Heart left ventricle (tissue), 16 donors: ENCODE measurements around the gene S1PR5. TPM values are rescaled to one million over a fixed set of nuclear protein-coding genes. Genes with fewer than 3 reads are reported as not detected.
"Not testable (repeated sequence)": the region's sequence is repeated elsewhere in the genome, so short reads cannot be mapped to it uniquely, and the experiment has no call there.

Experiments
- ATAC-seq, 4 donors: fragments of 200-7000 bp; cut with Tn5 transposase; one replicate each; pipeline ENCODE4 v1.9.1; 2020 to 2022; ENCODE audit warnings: moderate library complexity in 4 of 4, mild to moderate bottlenecking in 3 of 4, moderate number of reproducible peaks in 1 of 4
- DNase-seq, 5 donors: peaks; one replicate each; pipeline ENCODE4 v3.0.0-alpha.2; 2020
- H3K27ac ChIP-seq, 12 donors: fragments of 200-600 bp; sonication (generic) in 4 of 12; one replicate each; pipeline versions ENCODE4 v1.5.0 to v1.8.0; 2016 to 2022; ENCODE audit warnings: mild to moderate bottlenecking in 2 of 12
- H3K27me3 ChIP-seq, 9 donors: fragments of 200-600 bp; sonication (generic) in 2 of 9; one replicate each; pipeline versions ENCODE4 v1.5.1 to v1.8.0; 2016 to 2022; ENCODE audit warnings: mild to moderate bottlenecking in 3 of 9
- H3K36me3 ChIP-seq, 9 donors: fragments of 200-600 bp; sonication (generic) in 2 of 9; one replicate each; pipeline versions ENCODE4 v1.5.0 to v1.8.0; 2018 to 2022; ENCODE audit warnings: mild to moderate bottlenecking in 2 of 9
- H3K4me1 ChIP-seq, 12 donors: fragments of 200-600 bp; sonication (generic) in 4 of 12; one replicate each; pipeline versions ENCODE4 v1.5.0 to v1.8.0; 2016 to 2022; ENCODE audit warnings: mild to moderate bottlenecking in 3 of 12
- H3K4me3 ChIP-seq, 12 donors: fragments of 200-600 bp; sonication (generic) in 4 of 12; one replicate each; pipeline versions ENCODE4 v1.5.0 to v1.8.0; 2017 to 2022; ENCODE audit warnings: mild to moderate bottlenecking in 9 of 12, moderate library complexity in 4 of 12
- H3K9me3 ChIP-seq, 12 donors: fragments of 200-600 bp; sonication (generic) in 4 of 12; one replicate each; pipeline versions ENCODE4 v1.5.0 to v1.8.0; 2016 to 2022; ENCODE audit warnings: mild to moderate bottlenecking in 1 of 12
- CTCF ChIP-seq, 12 donors: fragments of 200-600 bp; sonication (generic) in 4 of 12; IDR thresholded peaks; one replicate each; pipeline versions ENCODE4 v1.5.0 to v1.8.0; 2018 to 2022; ENCODE audit warnings: antibody characterized with exemption in 12 of 12, mild to moderate bottlenecking in 5 of 12
- POLR2A ChIP-seq, 2 donors: fragments of 450-650 bp; IDR thresholded peaks; one replicate each; pipeline ENCODE4 v1.6.1; 2017; ENCODE audit warnings: antibody characterized with exemption in 2 of 2, mild to moderate bottlenecking in 2 of 2, moderate library complexity in 2 of 2
- WGBS, 4 donors: extraction: QIAGEN DNeasy Blood & Tissue Kit in 2 of 4; methylation state at CpG; one replicate each; pipeline versions ENCODE4 v1.1.5 to v1.1.7; 2013 to 2018; 5-methylcytosine and 5-hydroxymethylcytosine counted together
- intact Hi-C, 10 donors: fragments of 100-400 bp; cut with DNase I; formaldehyde crosslinking; loops; one replicate each; pipeline versions ENCODE4 v1.11.1 to v1.14.2; 2022
- polyA plus RNA-seq, 2 donors: library from polyadenylated mRNA; stranded (reverse); fragments of 200-250 nt; gene quantifications; one replicate each; pipeline ENCODE4 v1.2.3, GENCODE V29; 2013
- total RNA-seq, 9 donors: library from RNA; depleted of rRNA in 2 of 9; stranded (reverse); fragments of >200 nt in 2 of 9; fragmentation: NEBNext Ultra II Directional in 3 of 9; extraction: Animal tissue kit (Norgen Biotek cat#: 25700) in 3 of 9; gene quantifications; one replicate each; pipeline versions ENCODE4 v1.1.0 to v1.2.4, GENCODE V29; 2016 to 2023
- donor health status: ischemic (EF 13 %, LVEDD 7.1; RV severe dilation, severe dysfunction).
- donor health status: healthy with polysubstance abuse.
- donor health status: DM: no; HTN: yes; CAD: no.
- donor health status: DM: no; HTN: no; CAD: no.
- donor health status: ischemic (EF 25% LVEDD 6.9; RV normal size, moderate dysfunction).
- donor health status: ischemic (EF 25% LVEDD 5.7; RV mildly dilated, moderate dysfunction).
- donor health status: healthy.
- donor health status: DM: yes; HTN: yes; CAD: no.
- donor health status: ischemic (EF 35%, LVEDD 5.7; RV mildly dilated, moderate dysfunction).
- donor health status: nonischemic (EF 11% LVEDD 7.7; RV severe dilation, severe dysfunction).
- donor health status: DM: yes; HTN: yes; CAD: no.
- donor health status: PGD.
- donor health status: ischemic (EF 29% LVEDD 5.4; RV normal size, mild dysfunction).
- donor health status: nonischemic (EF 23%, LVEDD 6.1; RV moderate dilation, normal function).

The S1PR5 gene
- total and polyA plus RNA-seq, 11 donors: 0.10 to 1.7 (median 0.29) TPM; not detected in 4

GRCh38 chr19:10543420-10544241 is 26.4 kb upstream of the S1PR5 start, which contains the start of gene ATG4D:
ATG4D (plus strand) TSS chr19:10543904; CDS start chr19:10544091, 187 bp downstream.
- H3K4me3 ChIP-seq: peak within 1 kb of the TSS; percentile 71 to 100 (median 95)
- peaks cover 0 to 31% (median 23%) of the 10 kb centered on the region in 9 donors for H3K36me3 ChIP-seq
- ATAC-seq: peak; percentile 52 to 91 (median 88)
- peaks cover 0 to 29% (median 17%) of the 10 kb centered on the region in 12 donors for H3K4me1 ChIP-seq
- H3K27me3 ChIP-seq: no peaks in the 10 kb centered on the region
- no peak for TF ChIP-seq CTCF (IDR thresholded peaks at IDR 0.05)
- peak in 1 of 2 donors; percentile 78 for TF ChIP-seq POLR2A (IDR thresholded peaks at IDR 0.05)
- H3K9me3 ChIP-seq: no peaks in the 10 kb centered on the region
- peak; percentile 75 to 91 (median 84) for DNase-seq
- WGBS, 4 donors: 1 to 9% (median 4%) methylated on average over 9 to 79 of the region's 79 CpGs
- intact Hi-C loops: loop anchor here in 5 of 10 donors (2.0 to 5.0 kb wide), 3 partner anchors 21 to 41 kb away; partner anchors contain the start of gene KEAP1 (in 4 of the 5)
- peak within 1 kb of the TSS; percentile 76 to 99 (median 92) for H3K27ac ChIP-seq

GRCh38 chr19:10543059-10543419 is 25.8 kb upstream of the S1PR5 start:
- TF ChIP-seq POLR2A (IDR thresholded peaks at IDR 0.05) (no peak), CTCF (IDR thresholded peaks at IDR 0.05) (no peak)
- H3K27ac ChIP-seq: peak overlapping the region in 7 of 12 donors; percentile 84 to 99 (median 92)
- no peaks in the 10 kb centered on the region for H3K9me3 ChIP-seq
- peak overlapping the region in 11 of 12 donors; percentile 71 to 100 (median 94) for H3K4me3 ChIP-seq
- H3K4me1 ChIP-seq: peaks cover 0 to 29% (median 17%) of the 10 kb centered on the region in 12 donors
- intact Hi-C loops: loop anchor here in 4 of 10 donors (2.0 to 5.0 kb wide), 2 partner anchors 40 to 41 kb away; partner anchors contain the start of gene KEAP1 (in 4 of the 4)
- no peak for DNase-seq
- no peaks in the 10 kb centered on the region for H3K27me3 ChIP-seq
- 59 to 64% (median 62%) methylated on average over 8 of the region's 8 CpGs for WGBS, 4 donors
- no peak for ATAC-seq
- peaks cover 0 to 26% (median 17%) of the 10 kb centered on the region in 9 donors for H3K36me3 ChIP-seq

GRCh38 chr19:10539016-10539415 is 21.8 kb upstream of the S1PR5 start:
- H3K36me3 ChIP-seq, H3K27ac ChIP-seq, intact Hi-C loops, ATAC-seq, H3K27me3 ChIP-seq, H3K9me3 ChIP-seq, DNase-seq, H3K4me3 ChIP-seq: not testable (repeated sequence)
- 72 to 83% (median 78%) methylated on average over 7 to 9 of the region's 9 CpGs for WGBS, 4 donors
- H3K4me1 ChIP-seq: peaks cover 0 to 11% (median 4%) of the 10 kb centered on the region in 12 donors

GRCh38 chr19:10538204-10538983 is 21.1 kb upstream of the S1PR5 start:
- Histone ChIP-seq H3K36me3 (no peaks in the 10 kb centered on the region), H3K4me3 (no peak overlapping the region), H3K27me3 (peaks cover 0 to 5% (median 0%) of the 10 kb centered on the region in 9 donors), H3K27ac (no peak overlapping the region), H3K4me1 (peaks cover 0 to 10% (median 3%) of the 10 kb centered on the region in 12 donors), H3K9me3 (no peaks in the 10 kb centered on the region)
- no peak for TF ChIP-seq POLR2A (IDR thresholded peaks at IDR 0.05)
- no peak for TF ChIP-seq CTCF (IDR thresholded peaks at IDR 0.05)
- intact Hi-C loops: no loop called here
- ATAC-seq (no peak), DNase-seq (no peak)
- WGBS, 4 donors: 77 to 78% (median 77%) methylated on average over 20 of the region's 20 CpGs
